Activated CD4-positive, CD25-positive, alpha-beta regulatory T cell treated with anti-CD3 and anti-CD28 coated beads, Interleukin-2, amount 50 U/mL, for 16 hours (primary cell): ENCODE data around the gene ADAM8.
"Not testable (repeated sequence)": the region's sequence is repeated elsewhere in the genome, so short reads cannot be mapped to it uniquely, and the experiment has no call there.

Source experiments
- DNase-seq: peaks from one replicate; pipeline ENCODE4 v3.0.0-alpha.2; 2020; ENCODE audit warnings: low read depth, low spot score

ADAM8 gene

GRCh38 chr10:133249975-133250754, 26.5 kb downstream of the ADAM8 start:
- no peak for DNase-seq

- DNase-seq, result no peak
Observed at GRCh38 chr10:133249094-133249780, 27.4 kb downstream of the ADAM8 start.

GRCh38 chr10:133248334-133248715, 28.3 kb downstream of the ADAM8 start:
- DNase-seq, result no peak

GRCh38 chr10:133247681-133248333, 28.9 kb downstream of the ADAM8 start:
- no peak for DNase-seq

GRCh38 chr10:133246236-133246626, 30.4 kb downstream of the ADAM8 start:
- DNase-seq, result no peak

GRCh38 chr10:133245439-133246235, 31.0 kb downstream of the ADAM8 start:
- no peak for DNase-seq

- DNase-seq, result no peak
Observed at GRCh38 chr10:133243593-133243992, 33.1 kb downstream of the ADAM8 start.

GRCh38 chr10:133242611-133243356, 33.9 kb downstream of the ADAM8 start:
- DNase-seq, result no peak

GRCh38 chr10:133241501-133242205, 35.0 kb downstream of the ADAM8 start:
- DNase-seq, result no peak

GRCh38 chr10:133239990-133240389, 36.7 kb downstream of the ADAM8 start:
- no peak for DNase-seq

GRCh38 chr10:133238466-133238804, 38.2 kb downstream of the ADAM8 start:
- no peak for DNase-seq

GRCh38 chr10:133237588-133238465, 38.8 kb downstream of the ADAM8 start, which contains the start of gene VENTX:
TSS of gene VENTX (plus strand) at chr10:133237855. CDS start at chr10:133237915, 60 bp downstream.
- no peak for DNase-seq

- DNase-seq, result no peak
Observed at GRCh38 chr10:133237241-133237587, 39.5 kb downstream of the ADAM8 start.

- no peak for DNase-seq
Observed at GRCh38 chr10:133236401-133237240, 40.0 kb downstream of the ADAM8 start.

- no peak for DNase-seq
Observed at GRCh38 chr10:133235932-133236331, 40.7 kb downstream of the ADAM8 start.

GRCh38 chr10:133235265-133235855, 41.3 kb downstream of the ADAM8 start:
- no peak for DNase-seq

- not testable (repeated sequence) for DNase-seq
Observed at GRCh38 chr10:133234796-133235195, 41.9 kb downstream of the ADAM8 start.

GRCh38 chr10:133231946-133232574, 44.6 kb downstream of the ADAM8 start:
- no peak for DNase-seq
